OCI-LY7 (cell line): ENCODE results near the gene SORCS1. TPM values are rescaled to one million over a fixed set of nuclear protein-coding genes. Genes with fewer than 3 reads are reported as not detected.
"Not testable (repeated sequence)": the region's sequence is repeated elsewhere in the genome, so short reads cannot be mapped to it uniquely, and the experiment has no call there.

Experiments
- BruUV-seq: library from RNA; stranded (reverse); fragments of 400-500 nt; replicated peaks from 2 replicates; lab custom pipeline; 2021; lab: Mats Ljungman, UMichigan
- CTCF ChIA-PET: fragments of 300-600 bp; sonication (Branson Sonifier 250); formaldehyde crosslinking; loops from one replicate; lab custom pipeline; 2022; ENCODE audit warnings: antibody characterized with exemption; ENCODE audit not compliant: unreplicated experiment; lab: Charles Lee
- POLR2A ChIA-PET: fragments of 300-600 bp; sonication (Branson Sonifier 250); formaldehyde crosslinking; loops from one replicate; lab custom pipeline; 2022; ENCODE audit warnings: antibody characterized with exemption; lab: Charles Lee
- DNase-seq: peaks from one replicate; pipeline ENCODE4 v3.0.0-alpha.2; 2015; ENCODE audit warnings: low spot score
- H2AFZ ChIP-seq: fragments of 200-600 bp; sonication (generic), shearing (Covaris generic); 2 replicates; pipeline ENCODE4 v1.6.1; 2014; ENCODE audit warnings: mild to moderate bottlenecking, antibody characterized with exemption, low read length, moderate library complexity
- H3K27ac ChIP-seq: fragments of 200-600 bp; sonication (generic); 2 replicates; pipeline ENCODE4 v1.5.1; 2014; ENCODE audit warnings: mixed run types, low read depth, mild to moderate bottlenecking, moderate library complexity, low read length, inconsistent platforms; ENCODE audit not compliant: poor library complexity, severe bottlenecking
- H3K36me3 ChIP-seq: fragments of 200-600 bp; sonication (generic); 2 replicates; pipeline ENCODE4 v1.6.1; 2014; ENCODE audit warnings: mild to moderate bottlenecking, antibody characterized with exemption, low read length, moderate library complexity, mixed read lengths; ENCODE audit not compliant: insufficient read depth
- H3K4me1 ChIP-seq: fragments of 200-600 bp; sonication (generic); 2 replicates; pipeline ENCODE4 v1.5.1; 2014; ENCODE audit warnings: mild to moderate bottlenecking, low read length; ENCODE audit not compliant: insufficient read depth, poor library complexity, severe bottlenecking
- H3K4me2 ChIP-seq: fragments of 200-600 bp; sonication (generic); 2 replicates; pipeline ENCODE4 v1.6.1; 2014; ENCODE audit warnings: mild to moderate bottlenecking, low read length
- H3K4me3 ChIP-seq: fragments of 200-600 bp; sonication (generic); 2 replicates; pipeline ENCODE4 v1.5.1; 2014; ENCODE audit warnings: mild to moderate bottlenecking, low read depth, low read length; ENCODE audit not compliant: poor library complexity, severe bottlenecking
- H3K79me2 ChIP-seq: fragments of 200-600 bp; sonication (generic); 2 replicates; pipeline ENCODE4 v1.6.1; 2016; ENCODE audit warnings: low read depth, mild to moderate bottlenecking, low read length, moderate library complexity, mixed read lengths; ENCODE audit not compliant: insufficient read depth
- H3K9me2 ChIP-seq: fragments of 200-600 bp; sonication (generic); 2 replicates; pipeline ENCODE4 v1.6.1; 2016; ENCODE audit warnings: mild to moderate bottlenecking, low read length, mixed read lengths; ENCODE audit not compliant: insufficient read depth
- H3K9me3 ChIP-seq: fragments of 200-600 bp; sonication (generic); 2 replicates; pipeline ENCODE4 v1.6.1; 2014; ENCODE audit warnings: mild to moderate bottlenecking, mixed run types, low read length, mixed read lengths
- H4K20me1 ChIP-seq: fragments of 200-600 bp; sonication (generic); 2 replicates; pipeline ENCODE4 v1.6.1; 2014; ENCODE audit warnings: mild to moderate bottlenecking, antibody characterized with exemption, low read length, moderate library complexity, mixed read lengths; ENCODE audit not compliant: insufficient read depth
- EZH2phosphoT487 ChIP-seq: fragments of 200-600 bp; sonication (generic); IDR thresholded peaks from 2 replicates; pipeline ENCODE4 v1.6.1; 2018; ENCODE audit warnings: low read depth, borderline replicate concordance, mild to moderate bottlenecking, mixed run types, antibody characterized with exemption, low read length, moderate library complexity, mixed read lengths
- intact Hi-C: fragments of 100-400 bp; cut with micrococcal nuclease; formaldehyde crosslinking; loops from one replicate; pipeline ENCODE4 v1.10.0; 2022; ENCODE audit not compliant: unreplicated experiment
- total RNA-seq, 2 experiments: library from RNA; depleted of rRNA in 1 of 2; stranded (reverse); fragments of >200 nt in 1 of 2; shearing (Covaris generic) in 1 of 2; gene quantifications; 2 replicates each; pipeline ENCODE4 v1.2.3, GENCODE V29; 2014 to 2022
- TF ChIP-seq, protein P1 (sequence below): fragments of 200-600 bp; sonication (generic); conservative IDR thresholded peaks from 2 replicates; pipeline ENCODE4 v1.5.1; 2014; ENCODE audit warnings: mild to moderate bottlenecking, antibody characterized with exemption, low read length, moderate library complexity, mixed read lengths

The SORCS1 gene
- total RNA-seq, 2 experiments from 2014 or later: not detected

DNA sequence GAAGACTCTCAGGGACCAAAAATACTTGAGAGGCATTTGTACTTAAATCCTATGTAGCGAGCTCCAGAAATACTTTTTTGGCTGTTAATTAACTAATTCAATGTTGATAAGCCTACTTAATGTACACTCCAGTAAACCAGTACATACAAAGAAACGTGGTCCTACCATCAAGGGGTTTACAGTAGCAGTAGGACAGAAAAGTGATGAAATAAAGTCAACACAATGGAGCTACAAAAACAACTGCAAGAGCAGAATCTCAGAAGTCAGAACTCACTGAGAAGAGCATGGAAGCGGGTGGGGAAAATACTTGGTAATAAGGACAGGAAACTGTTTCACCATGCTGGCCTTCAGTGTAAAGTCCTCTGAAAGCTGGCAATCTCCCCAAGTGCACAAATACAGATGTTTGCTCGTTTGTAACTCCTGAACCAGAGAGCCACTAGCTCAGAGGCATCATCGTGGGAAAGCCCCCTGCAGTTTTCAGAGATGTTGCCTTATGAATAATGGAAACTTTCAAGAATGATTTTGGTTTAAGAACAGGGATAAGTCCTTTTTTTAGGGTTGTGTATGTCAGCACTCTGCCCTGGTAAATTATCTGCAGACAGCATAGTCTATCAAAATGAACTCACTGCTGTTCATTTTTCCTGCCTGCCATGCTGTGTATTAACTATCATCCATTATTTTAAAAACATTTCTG is 233.2 kb downstream of the SORCS1 start:
- Histone ChIP-seq H3K9me2 (no peaks in the 10 kb centered on the region), H3K79me2 (no peaks in the 10 kb centered on the region), H3K4me2 (no peak overlapping the region), H3K27ac (no peak overlapping the region), H3K4me3 (no peak overlapping the region), H3K9me3 (no peaks in the 10 kb centered on the region), H3K4me1 (peaks cover 8% of the 10 kb centered on the region), H2AFZ (no peak overlapping the region), H4K20me1 (no peaks in the 10 kb centered on the region), H3K36me3 (no peaks in the 10 kb centered on the region)
- TF ChIP-seq EZH2phosphoT487: no peak
- TF ChIP-seq, protein P1, sequence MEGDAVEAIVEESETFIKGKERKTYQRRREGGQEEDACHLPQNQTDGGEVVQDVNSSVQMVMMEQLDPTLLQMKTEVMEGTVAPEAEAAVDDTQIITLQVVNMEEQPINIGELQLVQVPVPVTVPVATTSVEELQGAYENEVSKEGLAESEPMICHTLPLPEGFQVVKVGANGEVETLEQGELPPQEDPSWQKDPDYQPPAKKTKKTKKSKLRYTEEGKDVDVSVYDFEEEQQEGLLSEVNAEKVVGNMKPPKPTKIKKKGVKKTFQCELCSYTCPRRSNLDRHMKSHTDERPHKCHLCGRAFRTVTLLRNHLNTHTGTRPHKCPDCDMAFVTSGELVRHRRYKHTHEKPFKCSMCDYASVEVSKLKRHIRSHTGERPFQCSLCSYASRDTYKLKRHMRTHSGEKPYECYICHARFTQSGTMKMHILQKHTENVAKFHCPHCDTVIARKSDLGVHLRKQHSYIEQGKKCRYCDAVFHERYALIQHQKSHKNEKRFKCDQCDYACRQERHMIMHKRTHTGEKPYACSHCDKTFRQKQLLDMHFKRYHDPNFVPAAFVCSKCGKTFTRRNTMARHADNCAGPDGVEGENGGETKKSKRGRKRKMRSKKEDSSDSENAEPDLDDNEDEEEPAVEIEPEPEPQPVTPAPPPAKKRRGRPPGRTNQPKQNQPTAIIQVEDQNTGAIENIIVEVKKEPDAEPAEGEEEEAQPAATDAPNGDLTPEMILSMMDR: no peak
- ChIA-PET CTCF (no interaction called here), POLR2A (no interaction called here)
- intact Hi-C loops: no loop called here
- no TSS peak for BruUV-seq
- no peak for DNase-seq

GRCh38 chr10:106930751-106931150 is 233.8 kb downstream of the SORCS1 start:
- Histone ChIP-seq H4K20me1 (no peaks in the 10 kb centered on the region), H3K79me2 (no peaks in the 10 kb centered on the region), H3K9me2 (no peaks in the 10 kb centered on the region), H3K27ac (no peak overlapping the region), H2AFZ (no peak overlapping the region), H3K4me3 (no peak overlapping the region), H3K36me3 (no peaks in the 10 kb centered on the region), H3K4me2 (no peak overlapping the region), H3K9me3 (no peaks in the 10 kb centered on the region), H3K4me1 (peaks cover 3% of the 10 kb centered on the region)
- ChIA-PET CTCF (no interaction called here), POLR2A (interaction anchor here (0.7 kb wide), 1 partner anchor 1717 kb away, joined by 3 read pairs; no protein-coding TSS in a partner anchor)
- DNase-seq: no peak
- no TSS peak for BruUV-seq
- intact Hi-C loops: no loop called here
- TF ChIP-seq, protein P1: no peak
- no peak for TF ChIP-seq EZH2phosphoT487

DNA sequence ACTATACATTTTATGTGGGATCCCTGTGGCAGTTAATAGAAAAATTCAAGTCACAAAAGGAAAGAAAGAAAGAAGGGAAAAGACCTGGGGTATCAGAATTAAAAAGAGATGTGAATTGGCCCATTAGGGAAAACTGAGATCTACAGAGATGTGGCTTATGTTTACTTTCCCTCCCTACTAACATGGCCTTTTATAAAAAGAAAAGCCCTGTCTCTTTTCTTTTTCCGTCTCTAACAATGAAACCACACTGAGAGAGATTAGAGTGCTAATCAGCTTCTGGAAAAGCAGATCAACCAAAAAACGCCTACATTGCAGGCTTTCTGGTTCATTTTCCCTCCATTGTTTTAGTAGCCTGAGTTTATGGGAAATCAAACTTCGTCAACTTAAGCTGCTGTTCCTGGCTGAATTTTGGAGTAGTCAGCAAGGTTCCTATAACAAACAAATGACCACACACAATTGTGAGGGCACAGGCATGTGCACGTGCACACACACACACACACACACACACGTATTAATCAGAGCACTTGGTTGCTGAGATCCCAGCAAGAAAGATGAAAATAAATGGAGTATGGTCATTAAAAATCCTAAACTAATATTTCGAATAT is 235.1 kb downstream of the SORCS1 start:
- H3K27ac ChIP-seq: no peak overlapping the region
- no peaks in the 10 kb centered on the region for H4K20me1 ChIP-seq
- H3K79me2 ChIP-seq: no peaks in the 10 kb centered on the region
- CTCF ChIA-PET: no interaction called here
- no peak overlapping the region for H3K4me3 ChIP-seq
- H3K4me2 ChIP-seq: no peak overlapping the region
- no peaks in the 10 kb centered on the region for H3K36me3 ChIP-seq
- H3K9me2 ChIP-seq: no peaks in the 10 kb centered on the region
- TF ChIP-seq EZH2phosphoT487: no peak
- TF ChIP-seq, protein P1: no peak
- DNase-seq: no peak
- no TSS peak for BruUV-seq
- H3K4me1 ChIP-seq: no peaks in the 10 kb centered on the region
- POLR2A ChIA-PET: no interaction called here
- intact Hi-C loops: no loop called here
- no peaks in the 10 kb centered on the region for H3K9me3 ChIP-seq
- no peak overlapping the region for H2AFZ ChIP-seq

DNA sequence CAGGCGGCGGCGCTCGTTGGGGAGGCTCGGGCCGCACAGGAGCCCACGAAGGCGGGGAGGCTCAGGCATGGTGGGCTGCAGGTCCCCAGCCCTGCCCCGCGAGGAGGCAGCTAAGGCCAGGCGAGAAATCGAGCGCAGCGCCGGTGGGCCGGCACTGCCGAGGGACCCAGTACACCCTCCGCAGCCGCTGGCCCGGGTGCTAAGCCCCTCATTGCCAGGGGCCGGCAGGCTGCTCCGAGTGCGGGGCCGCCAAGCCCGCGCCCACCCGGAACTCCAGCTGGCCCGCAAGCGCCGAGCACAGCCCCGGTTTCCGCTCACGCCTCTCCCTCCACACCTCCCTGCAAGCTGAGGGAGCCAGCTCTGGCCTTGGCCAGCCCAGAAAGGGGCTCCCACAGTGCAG is 236.4 kb downstream of the SORCS1 start:
- H3K4me2 ChIP-seq, H4K20me1 ChIP-seq, BruUV-seq, H3K9me2 ChIP-seq, H2AFZ ChIP-seq, H3K27ac ChIP-seq, POLR2A ChIA-PET, H3K9me3 ChIP-seq, H3K4me3 ChIP-seq, intact Hi-C loops, CTCF ChIA-PET, H3K79me2 ChIP-seq, H3K4me1 ChIP-seq, H3K36me3 ChIP-seq, DNase-seq: not testable (repeated sequence)
